Neural cell (in vitro differentiated cells): ENCODE measurements around the gene DOCK4. TPM values are rescaled to one million over a fixed set of nuclear protein-coding genes. Genes with fewer than 3 reads are reported as not detected.

ENCODE experiments used
- H2AFZ ChIP-seq: fragments of 200-600, 300-800 bp; sonication (generic), shearing (Covaris generic); 2 replicates; pipeline ENCODE4 v1.6.0; 2014; ENCODE audit warnings: low read depth, mild to moderate bottlenecking, antibody characterized with exemption, low read length, moderate library complexity
- H3F3A ChIP-seq: fragments of 200-600 bp; shearing (Covaris generic); 2 replicates; pipeline ENCODE4 v1.6.1; 2016; ENCODE audit warnings: mild to moderate bottlenecking, moderate library complexity, mixed read lengths, antibody characterized with exemption, low read length; ENCODE audit not compliant: insufficient read depth, poor library complexity, severe bottlenecking
- H3K27ac ChIP-seq: fragments of 200-600, 300-800 bp; sonication (generic), shearing (Covaris generic); 2 replicates; pipeline ENCODE4 v1.5.1; 2014; ENCODE audit warnings: mild to moderate bottlenecking, low read length, moderate library complexity
- H3K27me3 ChIP-seq: fragments of 300-800, 200-600 bp; sonication (generic), shearing (Covaris generic); 2 replicates; pipeline ENCODE4 v1.6.0; 2014; ENCODE audit warnings: mild to moderate bottlenecking, low read depth, low read length, moderate library complexity; ENCODE audit not compliant: insufficient read depth
- H3K36me3 ChIP-seq: fragments of 300-800, 200-600 bp; sonication (generic), shearing (Covaris generic); 2 replicates; pipeline ENCODE4 v1.5.1; 2014; ENCODE audit warnings: mild to moderate bottlenecking, antibody characterized with exemption, low read length, moderate library complexity; ENCODE audit not compliant: insufficient read depth
- H3K4me2 ChIP-seq: fragments of 300-800, 200-600 bp; sonication (generic), shearing (Covaris generic); 2 replicates; pipeline ENCODE4 v1.6.0; 2014; ENCODE audit warnings: mild to moderate bottlenecking, low read length
- H3K4me3 ChIP-seq: fragments of 300-800, 200-600 bp; sonication (generic), shearing (Covaris generic); 2 replicates; pipeline ENCODE4 v1.5.1; 2014; ENCODE audit warnings: mild to moderate bottlenecking, low read length, moderate library complexity
- H3K79me2 ChIP-seq: fragments of 200-600 bp; shearing (Covaris generic); replicated peaks from 2 replicates; pipeline ENCODE4 v1.6.0; 2014; ENCODE audit warnings: mild to moderate bottlenecking, low read length, moderate library complexity; ENCODE audit not compliant: insufficient read depth
- H3K9ac ChIP-seq: fragments of 300-800, 200-600 bp; sonication (generic), shearing (Covaris generic); 2 replicates; pipeline ENCODE4 v1.6.1; 2016; ENCODE audit warnings: mild to moderate bottlenecking, low read length, mixed read lengths
- H3K9me2 ChIP-seq: fragments of 200-600 bp; shearing (Covaris generic); 2 replicates; pipeline ENCODE4 v1.6.1; 2016; ENCODE audit warnings: mild to moderate bottlenecking, low read length, mixed read lengths; ENCODE audit not compliant: insufficient read depth
- H3K9me3 ChIP-seq: fragments of 200-600, 300-800 bp; sonication (generic), shearing (Covaris generic); 2 replicates; pipeline ENCODE4 v1.6.1; 2016; ENCODE audit warnings: mild to moderate bottlenecking, mixed run types, low read length, moderate library complexity, mixed read lengths
- H4K20me1 ChIP-seq: fragments of 200-600 bp; shearing (Covaris generic); 2 replicates; pipeline ENCODE4 v1.6.1; 2016; ENCODE audit warnings: mild to moderate bottlenecking, mixed run types; ENCODE audit not compliant: insufficient read depth
- CTCF ChIP-seq: fragments of 450-650 bp; IDR thresholded peaks from 2 replicates; pipeline ENCODE4 v1.5.1; 2014; ENCODE audit warnings: antibody characterized with exemption, mild to moderate bottlenecking, moderate library complexity; ENCODE audit not compliant: poor library complexity, severe bottlenecking
- EP300 ChIP-seq: fragments of 450-650 bp; conservative IDR thresholded peaks from 2 replicates; pipeline ENCODE4 v1.6.1; 2014; ENCODE audit warnings: antibody characterized with exemption, mild to moderate bottlenecking, moderate library complexity; ENCODE audit not compliant: poor library complexity, severe bottlenecking
- EZH2 ChIP-seq: fragments of 200-600, 300-800 bp; shearing (Covaris generic), sonication (generic); IDR thresholded peaks from 2 replicates; pipeline ENCODE4 v1.6.1; 2014; ENCODE audit warnings: antibody characterized with exemption, low read length, borderline replicate concordance, mild to moderate bottlenecking; ENCODE audit not compliant: insufficient read depth, poor library complexity, severe bottlenecking
- MXI1 ChIP-seq: fragments of 450-650 bp; conservative IDR thresholded peaks from 2 replicates; pipeline ENCODE4 v1.6.1; 2014; ENCODE audit warnings: antibody characterized with exemption, mild to moderate bottlenecking; ENCODE audit not compliant: poor library complexity, severe bottlenecking
- POLR2AphosphoS5 ChIP-seq: IDR thresholded peaks from 2 replicates; pipeline ENCODE4 v1.6.1; 2012
- RAD21 ChIP-seq: fragments of 450-650 bp; conservative IDR thresholded peaks from 2 replicates; pipeline ENCODE4 v1.6.1; 2014; ENCODE audit warnings: antibody characterized with exemption, mild to moderate bottlenecking, moderate library complexity
- REST ChIP-seq: IDR thresholded peaks from 2 replicates; pipeline ENCODE4 v1.6.1; 2012; ENCODE audit warnings: borderline replicate concordance
- SMC3 ChIP-seq: fragments of 450-650 bp; conservative IDR thresholded peaks from 2 replicates; pipeline ENCODE4 v1.6.1; 2014; ENCODE audit warnings: antibody characterized with exemption, mild to moderate bottlenecking, moderate library complexity; ENCODE audit not compliant: poor library complexity
- TAF1 ChIP-seq: IDR thresholded peaks from 2 replicates; pipeline ENCODE4 v1.6.1; 2012; ENCODE audit warnings: low read depth
- polyA plus RNA-seq: library from polyadenylated mRNA; depleted of rRNA; stranded (reverse); fragments of >200 nt; gene quantifications from 2 replicates; pipeline ENCODE4 v1.2.3, GENCODE V29; 2014

Gene DOCK4
- polyA plus RNA-seq, 1 donor from 2014 or later: 28.1 TPM

GRCh38 chr7:112172870-112173567 lies 33.2 kb downstream of the DOCK4 start:
- Histone ChIP-seq H3K27me3 (no peaks in the 10 kb centered on the region), H3K9me2 (no peaks in the 10 kb centered on the region), H3K36me3 (no peaks in the 10 kb centered on the region), H3F3A (no peaks in the 10 kb centered on the region), H2AFZ (no peak overlapping the region), H3K79me2 (no peaks in the 10 kb centered on the region), H3K27ac (no peak overlapping the region), H3K4me3 (no peak overlapping the region), H3K9ac (no peak overlapping the region), H3K4me2 (no peak overlapping the region), H3K9me3 (no peaks in the 10 kb centered on the region), H4K20me1 (no peaks in the 10 kb centered on the region)
- no peak for TF ChIP-seq REST
- TF ChIP-seq MXI1: no peak
- no peak for TF ChIP-seq TAF1
- no peak for TF ChIP-seq EP300
- no peak for TF ChIP-seq EZH2
- no peak for TF ChIP-seq SMC3
- no peak for TF ChIP-seq CTCF
- TF ChIP-seq RAD21: no peak
- TF ChIP-seq POLR2AphosphoS5: no peak

- H3K79me2 ChIP-seq: no peaks in the 10 kb centered on the region
- no peaks in the 10 kb centered on the region for H3K36me3 ChIP-seq
- no peak overlapping the region for H3K4me3 ChIP-seq
- no peak overlapping the region for H3K4me2 ChIP-seq
- no peaks in the 10 kb centered on the region for H3F3A ChIP-seq
- no peaks in the 10 kb centered on the region for H3K27me3 ChIP-seq
- H2AFZ ChIP-seq: no peak overlapping the region
- no peaks in the 10 kb centered on the region for H3K9me3 ChIP-seq
- H3K9ac ChIP-seq: no peak overlapping the region
- no peaks in the 10 kb centered on the region for H4K20me1 ChIP-seq
- no peak for TF ChIP-seq EZH2
- no peak for TF ChIP-seq SMC3
- TF ChIP-seq CTCF: no peak
- TF ChIP-seq POLR2AphosphoS5: no peak
- no peak for TF ChIP-seq TAF1
- TF ChIP-seq REST: no peak
- no peak for TF ChIP-seq EP300
- no peak for TF ChIP-seq RAD21
- no peak for TF ChIP-seq MXI1
- no peaks in the 10 kb centered on the region for H3K9me2 ChIP-seq
- H3K27ac ChIP-seq: no peak overlapping the region
These were observed 34.5 kb downstream of the DOCK4 start for GRCh38 chr7:112171673-112172072.
